ENCODE results near the gene PLPPR1.

- TF ChIP-seq CTCF (IDR thresholded peaks at IDR 0.05) (no peak), EZH2 (IDR thresholded peaks at IDR 0.05) (no peak)
Measured at GRCh38 chr9:101146508-101146907, 118.0 kb downstream of the PLPPR1 start.

Measured in neural progenitor cell (in vitro differentiated cells).